SH-SY5Y (cell line): ENCODE results near the gene SLC2A3.

Experiments used
- GATA2 ChIP-seq: IDR thresholded peaks from 2 replicates; pipeline ENCODE4 v1.6.1; 2011; ENCODE audit warnings: mild to moderate bottlenecking, low read depth, low read length
- GATA3 ChIP-seq: IDR thresholded peaks from 2 replicates; pipeline ENCODE4 v1.6.1; 2011; ENCODE audit warnings: low read depth, mild to moderate bottlenecking, low read length, moderate library complexity

Gene SLC2A3

GRCh38 chr12:7935590-7936581 is at the start of gene SLC2A3:
SLC2A3 (minus strand) TSS chr12:7936187; CDS start chr12:7936034, 153 bp downstream.
- TF ChIP-seq GATA3 = no peak
- no peak for TF ChIP-seq GATA2

GRCh38 chr12:7984900-7985299 is 48.9 kb upstream of the SLC2A3 start:
- TF ChIP-seq GATA2 (no peak), GATA3 (no peak)

GRCh38 chr12:7981446-7981845 is 45.5 kb upstream of the SLC2A3 start:
- TF ChIP-seq GATA2 (no peak), GATA3 (no peak)

DNA sequence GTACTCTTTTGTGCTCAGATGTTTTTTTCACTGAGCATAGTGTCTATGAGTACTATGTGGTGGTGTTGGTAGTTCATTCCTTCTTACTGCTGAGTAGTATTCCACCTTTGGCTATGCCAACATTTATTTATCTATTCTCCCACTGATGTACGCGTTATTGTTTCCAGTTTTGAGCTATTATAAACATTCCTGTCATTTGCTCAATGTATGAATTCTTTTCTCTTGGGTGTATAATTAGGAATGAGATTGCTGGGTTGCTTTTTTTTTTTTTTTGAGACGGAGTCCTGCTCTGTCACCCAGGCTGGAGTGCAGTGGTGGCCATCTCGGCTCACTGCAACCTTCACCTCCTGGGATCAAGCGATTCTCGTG is 37.5 kb upstream of the SLC2A3 start:
- no peak for TF ChIP-seq GATA3
- TF ChIP-seq GATA2 = no peak

DNA sequence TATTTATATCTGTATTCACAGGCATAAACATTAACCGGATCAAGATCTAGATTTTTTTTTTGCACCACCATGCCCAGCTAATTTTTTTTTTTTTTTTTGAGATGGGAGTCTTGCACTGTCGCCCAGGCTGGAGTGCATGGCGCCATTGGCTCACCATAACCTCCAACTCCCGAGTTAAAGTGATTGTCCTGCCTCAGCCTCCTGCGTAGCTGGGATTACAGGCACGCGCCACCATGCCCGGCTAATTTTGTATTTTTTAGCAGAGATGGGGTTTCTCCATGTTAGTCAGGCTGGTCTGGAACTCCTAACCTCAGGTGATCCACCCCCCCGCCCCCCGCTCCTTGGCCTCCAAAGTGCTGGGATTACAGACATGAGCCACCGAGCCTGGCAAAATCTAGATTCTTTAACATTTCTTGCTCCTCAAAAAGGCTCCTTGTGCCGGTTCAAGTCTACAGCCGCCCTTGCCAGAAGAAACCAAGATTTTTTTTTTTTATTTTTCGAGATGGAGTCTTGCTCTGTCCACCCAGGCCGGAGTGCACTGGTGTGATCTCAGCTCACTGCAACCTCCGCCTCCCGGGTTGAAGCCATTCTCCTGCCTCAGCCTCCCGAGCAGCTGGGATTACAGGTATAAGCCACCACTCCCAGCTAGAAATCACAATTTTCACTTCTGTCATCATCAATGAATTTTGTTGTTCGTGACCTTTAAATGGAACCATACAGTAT is 36.9 kb upstream of the SLC2A3 start:
- TF ChIP-seq GATA3 (no peak), GATA2 (no peak)

GRCh38 chr12:7970475-7971252 is 34.7 kb upstream of the SLC2A3 start:
- no peak for TF ChIP-seq GATA2

DNA sequence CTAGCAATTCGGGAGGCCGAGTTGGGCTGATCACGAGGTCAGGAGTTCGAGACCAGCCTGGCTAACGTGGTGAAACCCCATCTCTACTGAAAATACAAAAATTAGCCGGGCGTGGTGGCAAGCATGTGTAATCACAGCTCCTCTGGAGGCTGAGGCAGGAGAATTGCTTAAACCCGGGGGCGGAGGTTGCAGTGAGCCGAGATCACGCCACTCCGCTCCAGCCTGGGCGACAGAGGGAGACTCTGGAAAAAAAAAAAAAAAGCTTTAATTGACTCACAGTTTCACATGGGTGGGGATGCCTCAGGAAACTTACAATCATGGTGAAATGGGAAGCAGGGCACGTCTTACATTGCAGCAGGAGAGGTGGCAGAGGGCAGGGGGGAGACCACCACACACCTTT is 30.6 kb upstream of the SLC2A3 start:
- TF ChIP-seq GATA3 = no peak
- no peak for TF ChIP-seq GATA2

- TF ChIP-seq GATA3 (no peak), GATA2 (no peak)
Measured at GRCh38 chr12:7961395-7962178, 25.6 kb upstream of the SLC2A3 start.

GRCh38 chr12:7959701-7960121 is 23.7 kb upstream of the SLC2A3 start:
- TF ChIP-seq GATA3 = no peak
- no peak for TF ChIP-seq GATA2

GRCh38 chr12:7959278-7959677 is 23.3 kb upstream of the SLC2A3 start:
- TF ChIP-seq GATA2 = no peak
- no peak for TF ChIP-seq GATA3

DNA sequence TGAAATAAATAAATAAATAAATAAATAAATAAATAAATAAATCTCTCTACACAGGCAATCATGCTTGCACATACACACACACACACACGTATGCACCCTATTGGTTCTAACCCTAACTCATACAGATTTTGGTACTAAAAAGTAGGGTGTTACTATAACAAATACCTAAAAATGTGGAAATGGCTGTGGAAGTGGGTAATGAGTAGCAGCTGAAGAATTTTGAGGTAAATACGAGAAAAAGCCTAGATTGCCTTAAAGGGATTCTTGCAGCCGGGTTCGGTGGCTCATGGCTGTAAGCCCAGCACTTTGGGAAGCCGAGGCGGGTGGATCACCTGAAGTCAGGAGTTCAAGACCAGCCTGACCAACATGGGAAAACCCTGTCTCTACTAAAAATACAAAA is 15.7 kb upstream of the SLC2A3 start:
- TF ChIP-seq GATA2 (no peak), GATA3 (no peak)

DNA sequence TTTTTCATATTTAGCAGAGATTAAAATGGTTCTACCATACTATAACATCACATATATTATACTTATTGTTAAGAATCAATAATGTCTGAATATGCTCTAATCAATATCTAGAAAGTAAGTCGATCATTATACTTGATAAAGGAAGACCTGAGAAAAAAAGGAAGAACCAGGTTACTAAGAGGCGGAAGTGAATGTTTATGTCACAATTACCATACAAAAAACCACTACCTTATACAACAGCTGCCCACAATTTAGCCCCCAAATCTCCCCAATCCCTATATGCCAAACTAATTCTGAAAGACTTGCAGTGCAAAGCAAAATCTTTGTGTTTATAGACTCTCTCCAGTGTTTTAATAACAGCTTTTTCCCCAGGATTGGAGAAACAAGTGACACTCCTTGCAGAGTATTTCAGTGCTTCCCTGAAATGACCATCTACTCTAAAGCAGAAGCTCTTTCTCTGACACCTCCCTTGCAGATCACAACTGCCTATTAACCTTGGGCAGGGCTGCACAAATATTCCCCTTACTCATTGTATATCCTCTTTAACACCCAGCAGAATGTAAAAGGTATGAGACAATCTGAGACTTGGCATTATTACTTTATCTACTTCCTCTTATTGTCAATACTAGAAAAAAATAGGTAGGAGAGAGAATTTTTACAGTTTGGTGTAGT is 12.7 kb upstream of the SLC2A3 start:
- TF ChIP-seq GATA3 = no peak
- TF ChIP-seq GATA2 = no peak

GRCh38 chr12:7947011-7947410 is 11.0 kb upstream of the SLC2A3 start:
- TF ChIP-seq GATA2 (no peak), GATA3 (no peak)
